SIG-M5 treated with dmso at 0.1 percent for 504 hours (cell line): ENCODE data around the gene PEX11A.

ENCODE experiments used
- DNase-seq: peaks from one replicate; lab custom pipeline; 2025; ENCODE audit not compliant: unreplicated experiment; lab: John Stamatoyannopoulos, UW

PEX11A gene

GRCh38 chr15:89657686-89658200 is 32.8 kb downstream of the PEX11A start:
- no peak for DNase-seq

DNA sequence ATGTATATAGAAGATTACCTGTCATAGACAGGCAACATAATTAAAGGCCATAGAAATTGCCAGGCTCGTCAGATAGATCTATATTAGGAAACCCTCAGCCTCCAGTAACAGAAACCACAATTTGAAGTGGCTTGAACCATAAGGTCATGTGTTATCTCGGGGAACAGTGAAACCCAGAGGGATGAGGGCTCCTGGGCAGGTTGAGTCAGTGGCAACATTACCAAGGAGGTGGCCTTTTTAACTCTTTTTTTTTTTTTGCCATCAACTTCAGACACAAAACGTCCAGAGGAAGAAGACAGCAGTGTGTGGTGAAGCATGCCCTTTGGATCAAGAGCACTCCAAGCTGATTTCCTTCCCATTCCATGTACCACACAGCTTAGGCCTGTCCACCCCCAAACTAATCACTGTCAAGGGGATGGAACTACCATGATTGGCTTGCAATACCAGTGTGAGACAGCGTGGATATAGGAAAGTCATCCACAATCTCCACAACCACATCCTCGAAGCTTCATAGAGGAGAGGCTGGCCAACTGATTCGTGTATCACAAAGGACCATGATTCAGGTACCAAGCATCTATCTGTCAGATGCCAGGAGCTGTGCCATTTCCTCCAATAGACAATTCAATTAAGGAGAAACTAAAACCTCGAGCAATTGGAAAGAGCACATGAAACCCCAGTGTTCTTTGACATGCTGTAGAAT is 34.3 kb downstream of the PEX11A start:
- DNase-seq, result no peak

DNA sequence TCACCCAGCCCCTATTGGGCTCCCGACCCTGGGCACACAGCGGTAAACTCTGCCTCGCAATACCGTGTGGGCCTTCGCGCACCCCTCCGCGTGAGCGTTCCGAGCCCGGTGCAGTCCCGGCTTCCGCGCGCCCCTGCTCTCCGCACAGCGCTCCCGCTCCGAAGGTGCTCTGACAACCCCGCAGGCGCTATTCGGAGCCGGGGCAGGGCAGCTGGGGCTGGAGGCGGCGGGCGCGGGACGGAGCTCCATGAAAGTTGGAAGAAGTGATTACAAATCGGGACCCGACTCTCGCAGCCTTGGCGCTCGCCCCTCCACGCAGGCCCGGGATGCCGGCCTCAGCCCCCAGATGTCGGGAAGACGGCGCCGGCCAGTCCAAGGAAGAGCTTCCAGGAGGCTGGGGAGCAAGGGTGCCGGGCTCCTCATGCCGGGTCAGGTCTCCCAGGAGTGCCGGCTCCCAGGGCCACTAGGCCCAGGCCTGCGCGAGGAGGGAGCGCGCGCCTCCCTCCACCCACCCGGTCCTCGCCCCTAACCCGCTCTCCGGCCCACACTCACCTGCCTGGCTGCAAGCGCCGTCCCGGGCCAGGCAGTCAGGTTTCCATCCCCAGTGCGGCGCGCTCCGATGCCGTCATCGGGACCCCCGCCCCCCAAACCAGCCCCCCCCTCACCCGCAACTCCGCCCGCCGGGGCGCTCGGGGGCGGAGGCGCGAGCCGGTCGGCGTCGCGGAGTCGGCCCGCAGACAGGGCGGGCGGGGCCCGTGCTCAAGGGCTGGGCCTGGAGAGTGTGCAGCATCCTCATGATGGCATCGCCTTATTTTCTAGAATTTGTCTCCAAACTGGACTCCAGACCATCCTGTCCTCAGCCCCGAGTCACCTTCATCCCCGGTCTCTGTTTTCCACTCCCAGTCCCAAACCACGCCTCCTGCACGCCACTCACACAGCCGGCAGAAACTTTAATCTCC is 35.4 kb downstream of the PEX11A start, which contains the start of gene KIF7:
TSS of gene KIF7 (minus strand) at position 621 of the 959 bp plus-strand sequence. CDS start 2,537 bp downstream, outside the sequence.
- DNase-seq, result no peak

DNA sequence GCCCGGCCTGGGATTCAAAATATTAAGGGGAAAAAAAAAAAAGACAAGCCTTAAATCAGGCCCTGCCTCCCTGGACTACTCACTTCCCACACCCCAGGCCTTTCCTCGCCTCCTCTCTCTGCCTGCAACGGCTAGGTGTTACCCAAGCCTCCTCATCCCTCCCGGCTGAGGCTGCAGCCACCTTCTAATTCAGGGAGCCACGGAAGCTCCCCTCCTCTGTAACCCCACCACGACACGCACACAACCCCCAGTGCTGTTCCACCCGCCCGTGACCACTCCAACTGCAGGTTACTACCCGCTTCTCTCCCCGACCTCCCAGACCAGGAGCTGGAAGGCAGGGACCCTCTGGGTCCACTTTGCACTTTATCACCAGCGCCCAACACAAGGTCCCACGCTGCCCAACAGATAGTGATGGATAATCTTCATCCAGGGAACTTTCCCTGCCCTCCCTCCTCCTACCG is 36.2 kb downstream of the PEX11A start:
- no peak for DNase-seq

DNA sequence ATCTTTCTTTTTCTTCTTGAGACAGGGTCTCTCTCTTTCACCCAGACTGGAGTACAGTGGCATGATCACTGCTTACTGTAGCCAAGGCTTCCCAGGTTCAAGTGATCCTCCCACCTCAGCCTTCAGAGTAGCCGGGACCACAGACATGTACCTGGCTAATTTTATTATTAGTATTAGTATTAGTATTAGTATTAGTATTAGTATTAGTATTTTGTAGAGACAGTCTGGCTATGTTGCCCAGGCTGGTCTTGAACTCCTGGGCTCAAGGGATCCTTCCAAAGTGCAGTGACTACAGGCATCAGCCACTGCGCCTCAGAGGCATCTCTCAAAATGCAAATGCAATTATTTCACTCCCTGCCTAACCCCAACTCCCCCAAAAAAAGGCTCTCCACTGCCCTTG is 37.0 kb downstream of the PEX11A start:
- DNase-seq, result no peak

DNA sequence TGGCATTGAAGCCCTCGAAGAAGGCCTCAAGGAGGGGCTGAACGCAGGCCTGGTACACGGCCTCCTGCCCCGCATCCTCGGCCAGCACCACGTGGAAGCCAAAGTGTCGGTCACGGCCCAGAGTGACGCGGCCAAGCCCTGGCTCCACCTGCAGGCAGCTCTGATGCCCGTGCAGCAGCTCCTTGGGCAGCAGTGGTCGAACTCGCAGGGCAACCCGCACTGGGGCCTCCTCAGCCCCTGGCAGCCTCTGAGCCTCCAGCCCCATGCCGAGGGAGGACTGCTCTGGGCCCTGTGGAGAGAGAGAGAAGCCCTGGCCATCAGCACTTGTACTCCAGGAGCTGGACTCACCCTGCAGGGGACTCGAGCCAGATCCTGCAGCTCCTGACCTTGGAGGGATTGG is 37.9 kb downstream of the PEX11A start:
- DNase-seq, result no peak

- DNase-seq, result no peak
Measured at GRCh38 chr15:89652131-89652530, 38.4 kb downstream of the PEX11A start.

- no peak for DNase-seq
Measured at GRCh38 chr15:89649716-89650115, 40.8 kb downstream of the PEX11A start.

GRCh38 chr15:89649013-89649625 is 41.4 kb downstream of the PEX11A start:
- no peak for DNase-seq

DNA sequence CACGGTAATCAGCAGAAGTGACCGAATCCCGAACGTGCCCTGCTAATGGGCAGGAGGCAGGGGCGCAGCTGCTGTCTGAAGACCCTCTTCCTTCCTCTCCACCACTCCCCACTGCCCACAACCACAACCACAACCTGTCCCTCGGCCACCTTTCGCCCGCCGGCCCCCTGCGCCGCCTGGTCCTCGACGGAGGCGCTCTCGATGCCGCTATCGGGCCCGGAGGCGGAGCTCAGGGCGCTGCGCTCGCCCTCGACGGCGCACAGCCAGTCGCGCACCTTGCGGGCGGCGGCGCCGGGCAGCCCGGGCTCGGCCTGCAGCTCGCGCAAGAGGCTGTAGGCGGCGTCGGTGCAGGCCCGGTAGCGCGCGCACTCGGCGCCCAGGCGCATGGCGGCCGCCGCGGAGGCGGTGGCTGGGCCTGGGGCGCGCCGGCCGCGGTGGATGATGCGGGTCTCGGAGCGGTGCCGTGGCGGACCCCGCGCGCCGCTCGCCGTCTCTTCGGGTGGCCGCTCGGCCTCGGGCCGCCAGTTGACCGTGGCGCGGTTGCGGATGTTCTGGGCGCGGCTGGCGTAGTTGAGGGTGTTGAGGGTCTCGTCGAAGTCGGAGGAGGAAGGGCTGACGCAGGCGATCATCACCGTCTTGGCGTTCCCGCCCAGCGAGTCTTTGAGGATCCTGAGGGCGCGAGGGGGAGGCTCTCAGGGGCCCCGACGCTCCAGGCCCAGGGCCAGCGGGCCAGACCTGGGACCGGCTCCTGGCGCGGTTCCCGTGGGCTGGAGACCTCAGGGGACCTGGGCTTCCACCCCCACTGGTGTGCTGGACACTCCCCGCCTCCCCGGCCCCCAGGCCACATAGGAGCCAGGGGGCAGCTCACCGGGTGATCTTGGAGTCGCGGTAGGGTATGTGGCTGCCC is 42.2 kb downstream of the PEX11A start:
- DNase-seq, result no peak

- DNase-seq, result peak; percentile 36
Measured at GRCh38 chr15:89647191-89647851, 43.2 kb downstream of the PEX11A start.

DNA sequence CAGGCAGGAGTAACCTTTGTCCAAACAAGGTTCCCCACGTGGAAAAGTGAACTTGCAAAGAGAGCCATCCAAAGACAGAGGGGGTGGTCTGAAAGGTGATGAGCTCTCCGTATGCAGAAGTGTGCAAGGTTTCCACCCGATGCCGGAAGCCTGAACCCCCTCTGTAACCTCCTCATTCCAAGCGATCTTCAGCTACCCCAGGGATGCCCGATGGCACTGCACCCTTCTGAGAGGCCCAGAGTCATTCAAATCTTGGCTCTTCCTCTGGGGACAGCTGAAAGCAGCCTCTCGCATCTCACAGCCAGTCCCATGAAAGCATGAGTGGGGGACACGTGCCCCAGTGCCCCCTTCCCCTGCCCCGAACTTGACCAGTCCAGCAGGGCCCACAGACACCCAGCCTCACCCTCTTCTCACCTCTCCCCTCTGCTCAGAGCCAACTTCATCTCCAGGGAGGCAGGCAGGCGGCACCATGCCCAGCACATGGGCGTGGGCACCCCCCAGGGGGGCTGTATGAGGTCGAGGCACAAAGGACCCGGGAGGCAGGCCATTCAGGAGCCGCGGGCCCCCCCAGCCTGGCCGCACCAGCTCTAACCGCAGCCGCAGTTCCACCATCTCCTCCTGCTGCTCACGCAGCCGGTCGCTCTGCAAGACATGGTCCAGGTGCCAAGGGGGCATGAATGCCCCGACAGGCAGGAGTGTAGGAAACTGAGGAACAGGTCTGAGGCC is 44.0 kb downstream of the PEX11A start:
- no peak for DNase-seq

DNA sequence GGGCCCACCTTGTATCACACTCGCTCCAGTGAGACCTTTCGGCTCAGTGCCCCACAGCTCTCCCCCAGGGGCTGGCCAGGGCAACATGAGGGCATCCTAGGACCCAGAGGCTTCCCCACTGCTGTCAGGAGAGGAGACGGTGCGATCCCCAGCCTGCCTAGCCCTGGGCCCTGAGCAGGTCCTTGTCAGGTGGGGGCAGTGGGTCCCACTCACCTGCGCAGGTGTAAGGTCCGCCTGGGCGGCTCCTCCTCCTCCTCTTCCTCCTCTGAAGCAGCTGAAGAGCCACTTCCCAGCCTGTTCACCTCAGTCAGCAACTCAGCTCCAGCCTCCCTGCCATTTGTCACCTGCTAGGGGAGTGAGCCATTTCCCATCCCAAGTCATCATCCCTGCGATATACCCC is 44.9 kb downstream of the PEX11A start:
- no peak for DNase-seq

DNA sequence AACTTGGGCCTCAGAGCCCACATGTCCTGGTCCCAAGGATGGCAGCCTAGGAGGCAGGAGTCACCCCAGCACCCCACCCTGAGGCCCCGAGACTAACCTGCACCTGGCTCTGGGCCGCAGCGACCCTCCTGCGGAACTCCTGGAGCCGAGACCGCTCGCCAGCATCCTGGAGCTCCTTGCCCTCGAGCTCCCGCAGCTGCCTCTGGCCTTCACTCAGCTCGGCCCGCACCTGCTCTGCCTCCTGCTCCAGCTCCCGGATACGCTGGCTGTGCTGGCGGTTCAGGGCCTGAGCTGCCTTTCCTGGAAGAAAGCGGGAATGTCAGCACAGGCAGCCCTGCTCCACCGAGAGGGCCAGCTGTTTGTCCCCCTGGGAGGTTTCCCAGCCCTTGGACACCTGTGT is 48.4 kb downstream of the PEX11A start:
- no peak for DNase-seq

DNA sequence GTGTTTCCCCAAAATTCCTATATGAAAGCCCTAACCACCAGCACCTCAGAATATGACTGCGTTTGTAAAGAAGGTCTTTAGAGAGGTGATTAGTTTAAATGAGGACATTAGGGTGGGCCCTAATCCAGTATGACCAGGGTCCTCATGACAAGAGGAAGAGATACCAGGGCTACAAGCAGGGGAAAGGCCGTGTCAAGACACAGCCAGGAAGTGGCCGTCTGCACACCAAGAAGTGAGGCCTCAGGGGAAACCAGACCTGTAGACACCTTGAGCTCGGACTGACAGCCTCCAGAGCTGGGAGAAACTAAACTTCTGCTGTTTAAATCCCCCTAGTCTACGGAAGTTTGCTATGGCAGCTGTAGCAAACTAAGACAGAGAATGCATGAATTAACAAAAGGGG is 49.5 kb downstream of the PEX11A start:
- DNase-seq, result no peak

GRCh38 chr15:89640245-89640644 is 50.3 kb downstream of the PEX11A start:
- no peak for DNase-seq

GRCh38 chr15:89633585-89633984 is 57.0 kb downstream of the PEX11A start:
- no peak for DNase-seq

DNA sequence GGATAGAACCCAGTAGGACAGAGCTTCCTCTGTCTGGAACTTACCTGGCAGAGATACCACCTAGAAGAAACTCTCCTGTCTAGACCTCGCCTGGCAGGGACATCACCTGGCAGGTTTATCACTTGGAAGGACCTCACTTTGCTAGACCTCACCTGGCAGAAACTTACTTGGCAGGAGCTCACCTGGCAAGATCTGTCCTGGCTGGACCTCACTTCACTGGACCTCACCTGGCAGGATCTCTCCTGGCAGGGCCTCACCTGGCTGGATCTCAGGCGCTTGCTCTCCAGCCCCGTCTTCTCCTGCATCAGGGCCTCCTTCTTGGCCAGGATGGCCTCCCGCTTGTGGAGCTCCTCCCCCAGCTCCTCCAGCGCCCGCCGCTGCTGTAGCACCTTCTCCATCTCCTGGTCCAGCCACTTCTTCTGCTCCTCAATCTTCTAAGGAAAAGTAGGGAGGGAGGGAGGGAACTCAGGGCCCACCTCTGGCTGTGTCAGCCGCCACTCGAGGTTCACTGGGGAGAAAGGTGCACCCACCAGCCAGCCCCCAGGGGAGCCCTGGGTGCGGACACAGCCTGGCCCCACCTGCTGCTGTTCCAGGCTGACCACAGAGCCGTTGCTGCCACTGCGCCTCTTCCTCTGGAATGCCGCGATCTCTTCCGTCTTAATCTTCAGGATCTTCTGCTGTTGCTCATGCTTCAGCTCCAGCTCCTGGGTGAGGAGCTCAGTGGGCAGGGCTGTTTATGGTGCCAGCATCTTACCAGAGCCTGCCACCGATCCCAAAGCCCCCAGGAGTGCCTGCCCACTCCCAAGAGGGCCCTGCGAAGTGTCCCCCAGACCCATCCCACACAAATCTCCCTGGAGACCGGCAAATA is 57.8 kb downstream of the PEX11A start:
- no peak for DNase-seq
